Nephron (organoid): ENCODE measurements around the gene FSD1L.
A peak's percentile ranks its signal among the peaks of the same experiment; 100 is the strongest.

Experiments
- H3K27ac Mint-ChIP-seq, 3 experiments: 2 replicates each; pipeline ENCODE4 v1.8.0; 2020; ENCODE audit warnings: mixed read lengths in 3 of 3, mild to moderate bottlenecking in 2 of 3, moderate library complexity in 1 of 3
- H3K27me3 Mint-ChIP-seq: 2 replicates; pipeline ENCODE4 v1.8.0; 2021; ENCODE audit warnings: low read depth, mild to moderate bottlenecking, moderate library complexity, mixed read lengths
- H3K36me3 Mint-ChIP-seq: 2 replicates; pipeline ENCODE4 v1.8.0; 2020; ENCODE audit warnings: low read depth, mixed read lengths
- H3K4me1 Mint-ChIP-seq: 2 replicates; pipeline ENCODE4 v1.8.0; 2020; ENCODE audit warnings: mixed read lengths
- H3K4me3 Mint-ChIP-seq, 3 experiments: 2 replicates each; pipeline ENCODE4 v1.8.0; 2020; ENCODE audit warnings: mild to moderate bottlenecking in 3 of 3, mixed read lengths in 3 of 3, moderate library complexity in 2 of 3
- H3K9me3 Mint-ChIP-seq: 2 replicates; pipeline ENCODE4 v1.8.0; 2020; ENCODE audit warnings: mixed read lengths
- TF ChIP-seq, protein P1 (sequence below), 3 experiments: fragments of 200-600 bp; sonication (generic); IDR thresholded peaks; one replicate each; pipeline ENCODE4 v1.5.0; 2021; ENCODE audit warnings: antibody characterized with exemption in 3 of 3; ENCODE audit not compliant: unreplicated experiment in 3 of 3

Gene FSD1L

DNA sequence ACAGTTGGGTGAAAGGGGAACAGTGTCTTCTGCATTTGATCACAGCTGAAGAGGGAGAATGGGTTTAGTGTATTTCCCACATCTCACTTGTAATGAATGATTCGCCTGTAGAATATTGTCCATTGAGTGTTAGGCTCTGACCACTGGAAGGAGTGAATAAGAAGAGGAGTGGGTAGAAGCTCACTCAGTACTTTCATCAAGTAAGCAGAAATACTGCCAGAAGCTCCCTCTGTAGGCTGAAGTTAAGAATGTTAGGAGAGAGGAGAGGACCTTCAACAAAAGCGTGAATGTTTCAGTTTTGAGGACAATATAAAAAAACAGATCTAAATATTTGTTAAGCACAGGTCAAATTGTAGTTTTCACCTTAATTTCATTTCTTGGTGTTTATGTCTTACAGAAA lies 27.5 kb downstream of the FSD1L start:
- TF ChIP-seq, protein P1, sequence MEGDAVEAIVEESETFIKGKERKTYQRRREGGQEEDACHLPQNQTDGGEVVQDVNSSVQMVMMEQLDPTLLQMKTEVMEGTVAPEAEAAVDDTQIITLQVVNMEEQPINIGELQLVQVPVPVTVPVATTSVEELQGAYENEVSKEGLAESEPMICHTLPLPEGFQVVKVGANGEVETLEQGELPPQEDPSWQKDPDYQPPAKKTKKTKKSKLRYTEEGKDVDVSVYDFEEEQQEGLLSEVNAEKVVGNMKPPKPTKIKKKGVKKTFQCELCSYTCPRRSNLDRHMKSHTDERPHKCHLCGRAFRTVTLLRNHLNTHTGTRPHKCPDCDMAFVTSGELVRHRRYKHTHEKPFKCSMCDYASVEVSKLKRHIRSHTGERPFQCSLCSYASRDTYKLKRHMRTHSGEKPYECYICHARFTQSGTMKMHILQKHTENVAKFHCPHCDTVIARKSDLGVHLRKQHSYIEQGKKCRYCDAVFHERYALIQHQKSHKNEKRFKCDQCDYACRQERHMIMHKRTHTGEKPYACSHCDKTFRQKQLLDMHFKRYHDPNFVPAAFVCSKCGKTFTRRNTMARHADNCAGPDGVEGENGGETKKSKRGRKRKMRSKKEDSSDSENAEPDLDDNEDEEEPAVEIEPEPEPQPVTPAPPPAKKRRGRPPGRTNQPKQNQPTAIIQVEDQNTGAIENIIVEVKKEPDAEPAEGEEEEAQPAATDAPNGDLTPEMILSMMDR (IDR thresholded peaks at IDR 0.05; ENCODE audit: unreplicated experiment in 3 of 3) = peak; percentile 31 to 58 (median 47)
- Mint-ChIP-seq H3K4me3 (no peak overlapping the region), H3K4me1 (peaks cover 12% of the 10 kb centered on the region), H3K9me3 (peaks cover 3% of the 10 kb centered on the region), H3K27ac (no peak overlapping the region), H3K27me3 (no peaks in the 10 kb centered on the region), H3K36me3 (peaks cover 15% of the 10 kb centered on the region)

DNA sequence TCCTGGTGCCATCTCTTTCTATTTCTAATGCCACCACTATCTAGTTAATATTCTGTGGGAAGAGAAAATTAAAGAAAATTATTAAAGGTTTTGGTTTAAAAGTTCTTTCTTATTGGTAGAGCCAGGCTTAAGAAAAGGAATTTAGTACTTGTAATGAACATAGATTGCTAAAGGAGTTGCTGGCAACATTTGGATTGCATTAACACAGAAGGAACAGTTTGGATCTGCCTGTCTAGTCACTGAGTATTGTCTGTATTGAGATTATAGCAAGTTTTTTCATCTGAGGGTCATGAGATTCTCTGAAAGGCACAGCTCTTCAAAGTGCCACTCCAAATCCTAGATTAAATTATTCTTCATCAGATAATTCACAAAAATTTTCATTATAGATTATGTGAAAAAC lies 32.0 kb downstream of the FSD1L start:
- H3K27me3 Mint-ChIP-seq = no peaks in the 10 kb centered on the region
- peaks cover 8% of the 10 kb centered on the region for H3K36me3 Mint-ChIP-seq
- no peaks in the 10 kb centered on the region for H3K9me3 Mint-ChIP-seq
- no peak overlapping the region for H3K4me3 Mint-ChIP-seq
- TF ChIP-seq, protein P1 (IDR thresholded peaks at IDR 0.05; ENCODE audit: unreplicated experiment in 3 of 3) = no peak
- H3K4me1 Mint-ChIP-seq = peaks cover 12% of the 10 kb centered on the region
- H3K27ac Mint-ChIP-seq = no peak overlapping the region

DNA sequence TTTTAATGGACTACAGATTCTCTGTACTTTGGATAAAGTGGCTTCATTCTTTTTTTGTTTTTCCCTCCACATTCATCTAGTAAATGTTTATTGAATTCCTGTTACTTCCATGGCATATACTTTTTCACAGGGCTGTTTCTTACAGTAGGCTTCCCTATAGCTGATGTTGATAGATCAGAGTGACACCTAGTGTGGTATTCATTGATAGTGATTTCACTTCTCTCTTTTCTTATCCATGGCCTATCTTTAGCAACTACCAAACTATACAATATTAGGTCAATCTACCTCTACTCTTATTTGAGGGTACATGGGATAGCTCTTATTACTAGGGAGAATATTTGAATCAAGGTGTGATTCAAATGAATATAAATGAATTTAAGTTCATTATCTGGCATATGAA lies 35.8 kb downstream of the FSD1L start:
- Mint-ChIP-seq H3K4me1 (no peaks in the 10 kb centered on the region), H3K27me3 (no peaks in the 10 kb centered on the region), H3K4me3 (no peak overlapping the region), H3K9me3 (no peaks in the 10 kb centered on the region), H3K36me3 (peaks cover 29% of the 10 kb centered on the region), H3K27ac (no peak overlapping the region)
- TF ChIP-seq, protein P1 (IDR thresholded peaks at IDR 0.05; ENCODE audit: unreplicated experiment in 3 of 3) = no peak

DNA sequence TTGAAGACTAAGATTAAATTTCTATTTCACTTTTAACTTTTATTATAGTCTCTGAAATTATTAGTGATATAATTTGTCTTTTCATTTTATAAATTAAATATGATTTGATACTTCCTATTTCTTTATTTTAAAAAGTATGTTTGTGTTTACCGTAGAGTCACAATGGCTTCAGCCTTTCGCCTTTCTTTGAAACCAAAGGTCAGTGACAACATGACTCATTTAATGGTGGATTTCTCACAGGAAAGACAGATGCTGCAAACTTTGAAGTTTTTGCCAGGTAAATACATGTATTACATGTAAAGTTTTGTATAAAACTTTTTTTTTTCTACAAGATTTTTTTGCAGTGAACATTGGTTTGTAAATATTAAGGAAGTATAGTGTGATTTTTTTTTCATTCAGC lies 36.4 kb downstream of the FSD1L start:
- Mint-ChIP-seq H3K9me3 (peaks cover 2% of the 10 kb centered on the region), H3K4me3 (no peak overlapping the region), H3K27ac (no peak overlapping the region), H3K36me3 (peaks cover 32% of the 10 kb centered on the region), H3K27me3 (no peaks in the 10 kb centered on the region), H3K4me1 (no peaks in the 10 kb centered on the region)
- TF ChIP-seq, protein P1 (IDR thresholded peaks at IDR 0.05; ENCODE audit: unreplicated experiment in 3 of 3) = no peak

DNA sequence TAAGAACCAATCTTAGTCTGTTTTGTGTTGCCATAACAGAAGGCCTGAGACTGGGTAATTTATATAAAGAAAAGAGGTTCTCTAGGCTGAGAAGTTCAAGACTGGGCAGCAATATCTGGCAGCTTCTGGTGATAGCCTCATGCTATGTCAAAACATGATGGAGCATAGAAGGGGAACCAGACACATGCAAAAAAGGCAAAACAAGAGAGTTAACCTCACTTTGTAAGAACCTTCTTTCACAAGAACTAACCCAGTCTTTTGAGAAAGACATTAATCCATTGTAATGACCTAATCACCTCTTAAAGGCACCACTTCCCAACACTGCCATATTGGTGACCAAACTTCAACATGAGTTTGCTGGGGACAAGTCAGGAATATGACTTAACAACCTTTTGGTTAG lies 37.3 kb downstream of the FSD1L start:
- TF ChIP-seq, protein P1 (IDR thresholded peaks at IDR 0.05; ENCODE audit: unreplicated experiment in 3 of 3) = no peak
- Mint-ChIP-seq H3K4me3 (no peak overlapping the region), H3K27ac (no peak overlapping the region), H3K36me3 (peaks cover 37% of the 10 kb centered on the region), H3K9me3 (peaks cover 2% of the 10 kb centered on the region), H3K27me3 (no peaks in the 10 kb centered on the region), H3K4me1 (no peaks in the 10 kb centered on the region)

DNA sequence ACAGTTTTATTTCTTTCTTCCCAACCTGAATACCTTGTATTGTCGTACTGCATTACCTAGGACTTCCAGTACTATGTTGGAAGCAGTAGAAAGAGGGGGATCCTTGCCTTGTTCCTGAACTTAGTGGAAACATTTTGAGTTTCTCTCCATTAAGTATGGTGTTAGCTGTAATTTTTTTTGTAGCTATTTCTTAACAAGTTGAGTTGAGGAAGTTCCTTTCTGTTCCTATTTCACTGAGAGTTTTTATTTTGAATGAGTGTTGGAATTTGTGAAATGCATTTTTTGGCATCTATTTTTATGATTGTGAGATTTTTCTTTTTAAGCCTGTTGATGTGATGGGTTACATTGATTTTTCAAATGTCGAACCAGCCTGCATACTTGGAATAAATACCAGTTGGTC lies 49.0 kb downstream of the FSD1L start:
- H3K27ac Mint-ChIP-seq = no peak overlapping the region
- H3K36me3 Mint-ChIP-seq = peaks cover 55% of the 10 kb centered on the region
- H3K4me3 Mint-ChIP-seq = no peak overlapping the region

More for the DNA sequence above, 49.0 kb downstream of the FSD1L start:
- peaks cover 24% of the 10 kb centered on the region for H3K9me3 Mint-ChIP-seq
- no peaks in the 10 kb centered on the region for H3K4me1 Mint-ChIP-seq
- TF ChIP-seq, protein P1 (IDR thresholded peaks at IDR 0.05; ENCODE audit: unreplicated experiment in 3 of 3) = no peak
- no peaks in the 10 kb centered on the region for H3K27me3 Mint-ChIP-seq
